GM18526 (cell line): ENCODE results near the gene PHACTR3.

Experiments
- POLR2A ChIP-seq: IDR thresholded peaks from 3 replicates; pipeline ENCODE4 v1.6.1; 2011; ENCODE audit not compliant: insufficient read length; ENCODE audit errors: extremely low read depth

The PHACTR3 gene

DNA sequence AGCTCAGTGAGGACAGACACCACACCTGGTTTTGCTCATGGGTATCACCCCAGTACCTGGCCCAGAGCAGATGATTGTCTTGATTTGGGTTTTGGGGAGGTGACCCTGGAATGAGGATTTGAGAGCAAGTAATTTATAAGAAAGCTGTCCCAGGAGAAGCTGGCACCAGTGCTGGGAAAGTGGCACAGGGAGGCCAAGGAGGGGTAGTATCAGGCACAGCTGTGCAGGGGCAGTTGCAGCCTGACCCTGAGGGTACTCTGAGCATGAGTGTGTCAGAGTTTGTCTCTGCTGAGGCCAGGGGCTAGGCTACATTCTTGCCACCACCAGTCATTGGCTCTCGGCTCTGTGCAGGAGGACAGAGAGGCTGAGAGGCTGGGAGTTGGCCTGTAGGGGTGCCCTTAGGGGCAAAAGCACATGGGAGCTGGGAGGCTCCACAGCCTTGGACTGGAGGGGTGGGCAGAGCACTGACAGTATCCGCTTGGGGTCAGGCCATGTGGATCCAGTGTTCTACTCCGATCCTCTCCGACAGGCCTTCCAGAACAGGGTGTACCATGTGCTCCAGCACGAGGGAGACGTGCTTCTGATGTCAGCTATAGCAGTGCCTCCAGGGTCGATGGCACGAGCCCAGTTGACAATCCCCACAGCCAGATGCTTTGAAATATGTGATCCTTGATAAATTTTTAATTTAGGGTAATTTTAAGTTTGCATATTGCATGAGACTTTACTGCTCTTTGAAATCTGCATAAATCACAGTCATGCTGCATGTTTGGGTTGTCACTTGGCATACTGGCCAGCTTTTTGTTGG is 121.3 kb downstream of the PHACTR3 start:
- no peak for TF ChIP-seq POLR2A

GRCh38 chr20:59726281-59726595 is 121.9 kb downstream of the PHACTR3 start:
- TF ChIP-seq POLR2A, result no peak

DNA sequence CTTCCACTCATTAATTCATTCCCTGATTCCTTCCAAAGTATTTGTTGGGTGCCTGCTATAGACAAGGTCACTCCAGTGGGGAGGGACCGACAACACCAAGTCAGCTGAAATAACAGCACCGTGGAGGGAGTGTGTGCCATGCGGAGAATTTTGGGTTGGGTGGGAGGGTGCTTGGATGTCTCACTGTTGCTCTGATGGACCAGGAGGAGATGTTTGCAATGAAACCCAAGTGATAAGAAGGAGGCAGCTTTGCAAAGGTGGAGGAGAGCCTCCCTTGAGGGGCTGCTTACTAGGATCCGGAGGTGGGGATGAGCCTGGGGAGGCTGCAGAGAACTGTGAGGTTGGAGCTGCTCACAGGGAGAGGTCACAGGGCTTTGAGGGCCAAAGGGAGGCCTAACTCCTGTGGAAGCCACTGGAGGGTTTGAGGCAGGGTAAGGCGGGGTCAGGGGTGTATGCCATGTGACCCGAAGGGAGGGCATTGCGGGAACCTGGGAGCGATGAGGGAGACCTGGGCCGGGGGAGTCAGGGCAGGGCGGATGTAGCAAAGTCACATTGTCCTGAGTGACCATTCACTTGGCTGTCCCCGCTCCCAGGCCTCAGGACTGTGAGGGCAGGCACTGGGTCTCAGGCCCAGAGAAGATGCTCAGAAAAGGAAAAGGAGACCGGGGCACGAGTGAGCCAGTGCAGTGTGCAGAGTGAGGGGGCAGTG is 124.5 kb downstream of the PHACTR3 start:
- no peak for TF ChIP-seq POLR2A

GRCh38 chr20:59729506-59729905 is 125.2 kb downstream of the PHACTR3 start:
- TF ChIP-seq POLR2A, result no peak

- TF ChIP-seq POLR2A, result no peak
Measured at GRCh38 chr20:59730722-59731121, 126.4 kb downstream of the PHACTR3 start.

DNA sequence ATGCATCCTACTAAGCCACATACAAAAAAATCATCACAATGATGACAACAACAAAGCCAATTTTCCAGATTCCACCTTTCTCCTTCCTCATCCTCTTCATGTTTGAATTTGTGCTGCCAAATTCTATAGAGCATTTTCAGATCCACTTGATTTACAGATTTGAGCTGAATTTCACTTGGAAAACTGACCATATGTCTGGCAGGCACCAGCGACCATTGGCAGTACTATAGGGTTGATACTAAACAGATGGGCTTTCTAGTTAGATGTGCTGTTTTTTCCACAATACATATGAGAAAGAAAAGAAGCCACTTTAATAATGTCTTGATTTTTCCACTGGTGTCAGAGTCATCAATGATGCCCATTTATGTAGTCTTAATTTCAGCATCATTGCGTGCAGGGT is 127.0 kb downstream of the PHACTR3 start:
- no peak for TF ChIP-seq POLR2A

DNA sequence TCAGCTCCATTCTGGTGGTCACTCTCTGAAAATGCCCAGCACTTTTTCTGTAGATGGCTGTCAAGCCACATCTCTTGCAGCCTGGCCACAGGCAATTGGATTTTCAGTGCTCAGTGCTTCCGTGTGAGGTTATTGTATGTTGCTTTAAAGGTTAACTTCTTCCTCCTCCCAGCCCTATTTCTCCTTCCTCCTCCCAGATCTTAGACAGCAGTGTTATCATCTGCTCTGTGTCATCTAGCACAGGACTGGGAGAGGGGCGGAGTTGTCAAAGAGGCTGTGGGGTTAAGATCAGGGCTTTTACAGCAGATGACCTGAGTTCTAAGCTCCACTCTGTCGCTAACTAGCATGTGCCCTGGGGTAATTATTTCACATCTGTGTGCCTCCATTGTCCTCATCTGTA is 129.0 kb downstream of the PHACTR3 start:
- TF ChIP-seq POLR2A, result no peak

GRCh38 chr20:59735486-59735885 is 131.1 kb downstream of the PHACTR3 start:
- no peak for TF ChIP-seq POLR2A

DNA sequence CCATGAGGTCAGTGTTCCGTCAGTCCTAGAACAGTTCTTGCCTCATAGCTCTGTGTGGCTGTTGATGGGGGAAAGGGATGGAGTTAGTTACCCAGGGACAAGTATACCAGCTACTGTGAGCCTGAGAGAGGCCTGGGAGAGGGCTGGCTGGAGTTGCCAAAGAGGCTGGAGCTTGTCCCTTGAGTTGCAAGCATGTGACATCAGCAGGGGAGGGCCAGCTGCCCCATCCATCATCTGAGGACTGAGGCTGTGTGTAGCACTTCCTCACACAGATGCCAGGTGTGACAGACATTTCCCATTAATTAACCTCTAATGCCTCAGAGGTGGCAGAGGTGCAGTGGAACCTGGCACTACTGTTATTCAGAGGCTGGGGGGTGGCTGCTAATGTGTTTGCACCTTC is 131.6 kb downstream of the PHACTR3 start:
- no peak for TF ChIP-seq POLR2A

GRCh38 chr20:59736366-59736765 is 132.0 kb downstream of the PHACTR3 start:
- TF ChIP-seq POLR2A, result no peak

DNA sequence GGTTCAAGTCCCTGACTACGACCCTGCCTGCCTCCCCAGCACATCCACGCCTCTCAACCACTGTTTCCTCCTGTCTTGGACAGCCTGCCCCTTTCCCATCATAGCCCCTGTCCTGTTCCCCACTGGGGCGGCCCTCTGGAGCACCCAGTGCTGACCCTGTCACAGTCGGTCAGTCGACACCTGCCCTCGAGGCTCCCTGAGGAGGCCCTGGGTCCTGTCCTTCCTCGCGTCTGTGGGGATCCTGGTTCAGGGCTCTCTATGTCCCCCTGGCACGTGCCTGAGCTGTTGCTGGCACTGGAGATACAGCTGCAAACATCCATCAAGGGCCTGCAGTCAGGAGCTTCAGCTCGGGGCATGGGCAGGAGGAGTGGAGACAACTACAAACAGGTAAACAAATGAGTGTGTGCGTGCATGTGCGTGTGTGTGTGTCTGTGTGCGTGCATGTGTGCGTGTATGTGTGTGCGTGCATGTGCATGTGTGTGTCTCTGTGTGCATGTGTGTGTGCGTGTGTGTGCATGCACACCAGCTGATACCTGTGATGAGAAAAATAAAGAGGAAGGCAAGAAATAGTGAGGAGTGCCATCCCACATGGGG is 132.8 kb downstream of the PHACTR3 start:
- TF ChIP-seq POLR2A, result no peak

GRCh38 chr20:59737816-59738215 is 133.5 kb downstream of the PHACTR3 start:
- no peak for TF ChIP-seq POLR2A

DNA sequence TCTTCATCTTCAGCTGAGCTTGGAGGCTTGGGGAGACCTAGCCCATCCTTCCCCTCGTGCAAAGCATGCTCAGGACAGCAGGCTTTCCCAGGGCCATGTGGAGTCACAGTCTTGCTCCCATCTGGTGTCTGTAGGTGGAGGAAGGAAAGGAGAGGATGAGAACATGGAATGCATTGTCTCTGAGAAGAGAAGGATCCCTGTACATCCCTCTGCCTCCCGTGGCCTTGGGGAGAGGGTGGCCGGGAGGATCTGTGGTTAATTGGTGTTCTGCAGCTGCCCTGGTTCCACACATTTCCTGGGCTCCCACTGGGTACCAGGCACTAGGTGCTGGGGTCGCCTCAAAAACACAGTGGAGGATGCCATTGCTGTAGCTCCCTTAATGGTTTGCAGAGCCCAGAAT is 134.5 kb downstream of the PHACTR3 start:
- no peak for TF ChIP-seq POLR2A

DNA sequence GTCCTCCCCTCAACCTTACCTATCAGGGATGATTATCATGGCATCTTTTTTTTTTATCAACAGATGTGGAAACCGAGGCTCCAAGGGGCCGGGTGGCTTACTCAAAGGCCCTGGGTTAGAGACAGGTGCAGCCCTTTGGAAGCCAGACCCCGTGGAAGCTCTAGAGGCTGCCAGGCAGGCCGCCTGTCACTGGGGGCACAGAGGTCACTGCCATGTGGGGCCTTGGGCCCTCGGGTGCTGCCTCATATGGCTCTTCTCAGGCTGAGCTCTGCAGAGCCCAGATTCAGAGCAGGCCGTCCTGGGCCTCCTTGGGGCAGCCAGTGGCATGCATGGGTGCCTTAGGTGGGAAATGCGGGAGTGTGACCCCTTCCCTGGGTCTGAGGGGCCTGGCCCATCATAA is 136.3 kb downstream of the PHACTR3 start:
- TF ChIP-seq POLR2A, result no peak

DNA sequence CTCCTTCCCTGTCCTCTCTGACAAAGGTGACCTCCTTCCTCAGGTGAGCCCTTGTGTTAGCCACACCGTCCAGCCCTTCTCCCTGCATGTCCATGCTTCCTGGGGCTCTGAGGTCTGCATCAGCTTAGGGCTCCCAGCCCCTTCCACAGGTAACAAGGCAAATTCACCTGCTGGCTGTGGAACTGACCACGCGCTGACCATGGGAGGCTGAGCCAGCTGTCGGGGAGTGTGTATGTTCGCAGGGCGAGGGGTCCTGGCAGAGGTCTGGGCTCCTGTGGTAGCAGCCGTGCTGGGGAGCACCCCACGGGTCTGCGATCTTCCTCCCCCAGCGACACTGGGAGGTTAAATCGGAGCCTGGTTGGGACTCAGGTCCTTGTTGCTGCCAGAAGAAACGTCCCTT is 136.7 kb downstream of the PHACTR3 start:
- TF ChIP-seq POLR2A, result no peak

GRCh38 chr20:59742351-59743095 is 138.2 kb downstream of the PHACTR3 start:
- TF ChIP-seq POLR2A, result no peak
